ENCODE measurements around the gene FRMD6. TPM values are rescaled to one million over a fixed set of nuclear protein-coding genes. Genes with fewer than 3 reads are reported as not detected.

FRMD6 gene
- polyA plus RNA-seq, 1 donor from 2014 or later: 2.4 TPM

DNA sequence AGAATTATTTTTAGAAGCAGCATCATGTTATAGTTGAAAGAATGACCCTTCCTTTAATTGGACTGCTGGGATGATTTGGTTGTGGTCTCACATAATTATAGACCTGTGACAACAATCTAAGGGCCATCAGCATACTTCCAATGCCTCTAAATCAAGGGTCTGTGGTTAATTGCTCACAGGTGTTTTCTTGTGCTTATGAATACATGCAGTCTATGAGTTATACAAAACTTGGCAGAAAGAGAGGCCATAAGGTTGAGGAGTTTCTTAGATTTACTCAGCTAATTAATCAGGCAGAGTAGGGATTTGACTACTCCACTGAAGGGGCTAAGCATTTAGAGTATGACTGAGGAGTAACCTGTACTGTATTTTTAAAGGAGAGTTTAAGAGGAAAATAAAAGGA is 37.0 kb upstream of the FRMD6 start:
- no peak overlapping the region for H3K4me2 ChIP-seq (ENCODE audit: low read length)
- no peaks in the 10 kb centered on the region for H3K27me3 ChIP-seq (ENCODE audit: insufficient read depth, low read depth, low read length)
- no peaks in the 10 kb centered on the region for H3K36me3 ChIP-seq (ENCODE audit: insufficient read depth, low read length)
- no peaks in the 10 kb centered on the region for H3F3A ChIP-seq (ENCODE audit: insufficient read depth, low read length, poor library complexity, severe bottlenecking)
- no peaks in the 10 kb centered on the region for H4K20me1 ChIP-seq (ENCODE audit: insufficient read depth)
- TF ChIP-seq EZH2 (IDR thresholded peaks at IDR 0.05; ENCODE audit: borderline replicate concordance, insufficient read depth, low read length, poor library complexity, severe bottlenecking) (no peak), TAF1 (IDR thresholded peaks at IDR 0.05; ENCODE audit: low read depth) (no peak)
- no peak overlapping the region for H3K9ac ChIP-seq (ENCODE audit: low read length)
- no peak overlapping the region for H3K27ac ChIP-seq (ENCODE audit: low read length)
- H2AFZ ChIP-seq (ENCODE audit: low read depth, low read length): no peak overlapping the region
- H3K4me3 ChIP-seq (ENCODE audit: low read length): no peak overlapping the region
- no peaks in the 10 kb centered on the region for H3K79me2 ChIP-seq (replicated peaks; ENCODE audit: insufficient read depth, low read length)
- no peaks in the 10 kb centered on the region for H3K9me2 ChIP-seq (ENCODE audit: insufficient read depth, low read length)
- H3K9me3 ChIP-seq (ENCODE audit: low read length): no peaks in the 10 kb centered on the region

DNA sequence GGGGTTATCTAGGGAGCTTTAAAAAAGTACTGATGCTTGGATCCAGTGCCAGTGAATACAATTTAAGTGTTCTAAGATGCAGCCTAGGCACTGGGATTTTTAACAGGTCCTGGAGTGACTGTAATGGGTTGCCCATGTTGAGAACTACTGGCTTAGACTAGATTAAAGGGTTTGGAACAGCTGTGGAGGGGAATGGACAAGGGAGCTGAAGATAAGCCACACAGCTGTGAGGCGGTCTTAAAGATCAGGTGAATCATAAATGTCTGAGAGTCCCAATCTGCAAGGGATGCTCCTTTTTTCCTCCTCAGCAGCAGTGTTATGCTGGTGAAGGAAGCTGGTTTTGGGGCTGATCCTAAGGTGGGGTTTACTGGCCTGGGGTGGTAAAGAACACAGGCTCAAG is 35.5 kb upstream of the FRMD6 start:
- Histone ChIP-seq H3K4me3 (ENCODE audit: low read length) (no peak overlapping the region), H3K79me2 (replicated peaks; ENCODE audit: insufficient read depth, low read length) (no peaks in the 10 kb centered on the region), H3F3A (ENCODE audit: insufficient read depth, low read length, poor library complexity, severe bottlenecking) (no peaks in the 10 kb centered on the region), H3K9me2 (ENCODE audit: insufficient read depth, low read length) (no peaks in the 10 kb centered on the region), H3K9ac (ENCODE audit: low read length) (no peak overlapping the region), H3K27me3 (ENCODE audit: insufficient read depth, low read depth, low read length) (no peaks in the 10 kb centered on the region), H3K9me3 (ENCODE audit: low read length) (no peaks in the 10 kb centered on the region), H3K36me3 (ENCODE audit: insufficient read depth, low read length) (no peaks in the 10 kb centered on the region), H3K4me2 (ENCODE audit: low read length) (no peak overlapping the region), H3K27ac (ENCODE audit: low read length) (no peak overlapping the region), H2AFZ (ENCODE audit: low read depth, low read length) (no peak overlapping the region), H4K20me1 (ENCODE audit: insufficient read depth) (no peaks in the 10 kb centered on the region)
- TF ChIP-seq EP300 (conservative IDR thresholded peaks at IDR 0.05; ENCODE audit: poor library complexity, severe bottlenecking) (no peak), EZH2 (IDR thresholded peaks at IDR 0.05; ENCODE audit: borderline replicate concordance, insufficient read depth, low read length, poor library complexity, severe bottlenecking) (no peak), SMC3 (conservative IDR thresholded peaks at IDR 0.05; ENCODE audit: poor library complexity) (no peak), MXI1 (conservative IDR thresholded peaks at IDR 0.05; ENCODE audit: poor library complexity, severe bottlenecking) (no peak), TAF1 (IDR thresholded peaks at IDR 0.05; ENCODE audit: low read depth) (no peak), POLR2AphosphoS5 (IDR thresholded peaks at IDR 0.05) (no peak), RAD21 (conservative IDR thresholded peaks at IDR 0.05) (no peak)
- TF ChIP-seq, protein P1, sequence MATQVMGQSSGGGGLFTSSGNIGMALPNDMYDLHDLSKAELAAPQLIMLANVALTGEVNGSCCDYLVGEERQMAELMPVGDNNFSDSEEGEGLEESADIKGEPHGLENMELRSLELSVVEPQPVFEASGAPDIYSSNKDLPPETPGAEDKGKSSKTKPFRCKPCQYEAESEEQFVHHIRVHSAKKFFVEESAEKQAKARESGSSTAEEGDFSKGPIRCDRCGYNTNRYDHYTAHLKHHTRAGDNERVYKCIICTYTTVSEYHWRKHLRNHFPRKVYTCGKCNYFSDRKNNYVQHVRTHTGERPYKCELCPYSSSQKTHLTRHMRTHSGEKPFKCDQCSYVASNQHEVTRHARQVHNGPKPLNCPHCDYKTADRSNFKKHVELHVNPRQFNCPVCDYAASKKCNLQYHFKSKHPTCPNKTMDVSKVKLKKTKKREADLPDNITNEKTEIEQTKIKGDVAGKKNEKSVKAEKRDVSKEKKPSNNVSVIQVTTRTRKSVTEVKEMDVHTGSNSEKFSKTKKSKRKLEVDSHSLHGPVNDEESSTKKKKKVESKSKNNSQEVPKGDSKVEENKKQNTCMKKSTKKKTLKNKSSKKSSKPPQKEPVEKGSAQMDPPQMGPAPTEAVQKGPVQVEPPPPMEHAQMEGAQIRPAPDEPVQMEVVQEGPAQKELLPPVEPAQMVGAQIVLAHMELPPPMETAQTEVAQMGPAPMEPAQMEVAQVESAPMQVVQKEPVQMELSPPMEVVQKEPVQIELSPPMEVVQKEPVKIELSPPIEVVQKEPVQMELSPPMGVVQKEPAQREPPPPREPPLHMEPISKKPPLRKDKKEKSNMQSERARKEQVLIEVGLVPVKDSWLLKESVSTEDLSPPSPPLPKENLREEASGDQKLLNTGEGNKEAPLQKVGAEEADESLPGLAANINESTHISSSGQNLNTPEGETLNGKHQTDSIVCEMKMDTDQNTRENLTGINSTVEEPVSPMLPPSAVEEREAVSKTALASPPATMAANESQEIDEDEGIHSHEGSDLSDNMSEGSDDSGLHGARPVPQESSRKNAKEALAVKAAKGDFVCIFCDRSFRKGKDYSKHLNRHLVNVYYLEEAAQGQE (IDR thresholded peaks at IDR 0.05; ENCODE audit: borderline replicate concordance): no peak
- TF ChIP-seq, protein P2, sequence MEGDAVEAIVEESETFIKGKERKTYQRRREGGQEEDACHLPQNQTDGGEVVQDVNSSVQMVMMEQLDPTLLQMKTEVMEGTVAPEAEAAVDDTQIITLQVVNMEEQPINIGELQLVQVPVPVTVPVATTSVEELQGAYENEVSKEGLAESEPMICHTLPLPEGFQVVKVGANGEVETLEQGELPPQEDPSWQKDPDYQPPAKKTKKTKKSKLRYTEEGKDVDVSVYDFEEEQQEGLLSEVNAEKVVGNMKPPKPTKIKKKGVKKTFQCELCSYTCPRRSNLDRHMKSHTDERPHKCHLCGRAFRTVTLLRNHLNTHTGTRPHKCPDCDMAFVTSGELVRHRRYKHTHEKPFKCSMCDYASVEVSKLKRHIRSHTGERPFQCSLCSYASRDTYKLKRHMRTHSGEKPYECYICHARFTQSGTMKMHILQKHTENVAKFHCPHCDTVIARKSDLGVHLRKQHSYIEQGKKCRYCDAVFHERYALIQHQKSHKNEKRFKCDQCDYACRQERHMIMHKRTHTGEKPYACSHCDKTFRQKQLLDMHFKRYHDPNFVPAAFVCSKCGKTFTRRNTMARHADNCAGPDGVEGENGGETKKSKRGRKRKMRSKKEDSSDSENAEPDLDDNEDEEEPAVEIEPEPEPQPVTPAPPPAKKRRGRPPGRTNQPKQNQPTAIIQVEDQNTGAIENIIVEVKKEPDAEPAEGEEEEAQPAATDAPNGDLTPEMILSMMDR (IDR thresholded peaks at IDR 0.05; ENCODE audit: poor library complexity, severe bottlenecking): no peak
